ENCODE data around the gene NSMCE3.

The NSMCE3 gene

DNA sequence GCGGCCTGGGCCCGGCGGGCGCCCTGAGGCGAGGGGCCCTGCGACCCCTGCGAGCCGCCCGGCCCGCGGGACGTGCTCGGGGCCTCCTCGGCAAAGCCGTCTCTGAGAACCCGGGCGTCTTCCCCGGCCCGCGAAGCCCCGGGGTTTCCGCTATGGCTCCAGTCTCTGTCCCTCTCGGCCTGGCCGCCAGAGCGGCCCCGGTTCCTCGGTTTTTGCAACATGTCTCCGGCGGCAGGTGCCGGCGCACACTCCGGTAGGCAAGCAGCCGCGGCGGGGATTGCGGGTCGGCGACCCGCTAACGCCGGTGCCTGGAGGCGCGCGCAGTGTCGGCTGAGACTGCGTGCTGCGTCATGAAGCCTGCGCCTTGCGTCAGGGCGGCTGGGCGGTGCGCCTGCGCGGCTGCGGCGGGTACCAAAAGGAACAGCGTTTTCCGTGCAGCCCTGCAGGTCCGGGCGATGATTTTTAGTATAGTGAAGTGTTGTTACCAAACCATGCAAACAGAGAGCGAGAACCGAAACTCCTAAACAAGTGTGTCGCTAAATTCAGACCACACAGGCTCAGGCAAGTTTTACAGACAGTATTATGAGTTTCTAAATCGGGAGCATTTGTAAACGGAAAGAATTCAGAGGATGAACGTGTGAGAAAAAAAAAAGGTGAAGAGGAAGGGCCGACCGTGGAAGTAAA is at the start of gene NSMCE3:
NSMCE3 (minus strand) TSS at position 338 of the 684 bp plus-strand sequence; CDS start at position 221, 117 bp downstream.
- DNase-seq (ENCODE audit: low spot score): peak; percentile 92

DNA sequence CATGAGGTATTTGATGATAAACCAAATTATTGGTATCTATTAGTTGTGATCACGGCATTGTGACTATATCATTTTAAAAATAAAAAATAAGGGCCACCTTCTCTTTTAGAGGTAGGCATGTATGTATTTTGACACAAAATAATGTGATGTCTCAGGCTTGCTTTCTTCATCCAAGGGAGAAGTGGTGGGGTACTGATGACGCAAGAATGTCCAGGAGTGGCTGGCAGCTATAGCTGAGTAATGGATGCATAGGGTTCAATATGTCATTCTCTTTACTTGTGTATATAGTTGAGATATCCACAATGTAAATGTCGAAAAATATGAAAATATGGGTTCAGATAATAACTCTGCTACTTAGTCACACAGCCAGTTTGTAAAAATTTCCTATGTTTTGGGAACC is 46.8 kb upstream of the NSMCE3 start:
- no peak for DNase-seq (ENCODE audit: low spot score)

- no peak for DNase-seq (ENCODE audit: low spot score)
Observed at GRCh38 chr15:29312387-29312786, 42.8 kb upstream of the NSMCE3 start.

DNA sequence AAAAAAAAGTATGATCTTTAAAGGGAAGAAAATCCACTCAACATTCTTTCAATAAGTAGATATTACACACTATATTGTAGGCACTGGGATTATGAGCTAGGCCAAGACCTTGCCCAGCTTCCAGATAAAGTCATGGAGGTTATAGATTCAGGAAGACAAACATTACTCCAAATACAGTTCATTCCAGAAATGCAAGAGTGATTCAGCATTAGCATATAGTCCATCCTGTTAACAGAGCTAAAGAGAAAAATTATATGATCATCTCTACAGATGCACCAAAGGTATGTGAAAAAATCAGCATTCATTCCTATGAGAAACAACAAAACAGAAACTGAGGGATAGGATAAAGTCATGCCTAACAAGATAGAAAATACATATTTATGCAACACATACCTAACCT is 42.1 kb upstream of the NSMCE3 start:
- no peak for DNase-seq (ENCODE audit: low spot score)

- no peak for DNase-seq (ENCODE audit: low spot score)
Observed at GRCh38 chr15:29309139-29309538, 39.5 kb upstream of the NSMCE3 start.

DNA sequence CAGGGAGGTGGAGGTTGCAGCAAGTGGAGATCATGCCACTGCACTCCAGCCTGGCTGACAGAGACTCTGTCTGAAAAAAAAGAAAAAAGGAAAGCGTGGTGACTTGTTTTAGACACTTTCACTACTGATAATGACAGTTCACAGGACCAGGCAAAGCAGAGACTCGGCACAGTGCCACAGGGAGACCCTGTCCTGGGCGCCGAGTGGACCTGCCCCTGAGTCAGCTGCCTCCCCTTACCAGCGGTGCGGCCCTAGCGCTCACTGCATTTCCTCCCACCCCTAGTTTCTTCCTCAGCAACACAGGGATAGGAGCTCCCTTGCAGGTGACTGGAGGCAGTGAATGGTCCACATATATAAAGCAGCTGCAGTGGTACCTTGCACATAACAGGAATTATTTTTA is 38.7 kb upstream of the NSMCE3 start:
- no peak for DNase-seq (ENCODE audit: low spot score)

- no peak for DNase-seq (ENCODE audit: low spot score)
Observed at GRCh38 chr15:29305556-29305955, 35.9 kb upstream of the NSMCE3 start.

DNA sequence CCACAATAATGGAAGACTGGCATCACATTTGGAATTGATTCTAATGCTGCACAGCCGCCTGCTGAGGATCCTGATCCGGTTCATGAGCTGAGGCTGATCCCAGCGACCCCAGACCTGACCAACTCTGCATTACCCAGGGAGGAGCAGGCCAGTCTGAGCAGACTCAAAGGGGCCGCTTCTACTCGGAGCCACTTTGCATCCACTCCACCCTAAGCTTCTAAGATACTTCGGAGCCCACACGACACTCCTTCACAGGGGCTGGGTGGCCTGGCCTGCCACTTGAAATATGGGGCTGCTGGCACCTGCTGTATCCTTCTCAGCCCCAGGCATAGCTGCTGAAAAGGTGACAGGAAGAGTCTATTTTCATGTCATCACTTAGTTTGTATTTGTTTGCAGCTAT is 33.2 kb upstream of the NSMCE3 start:
- DNase-seq (ENCODE audit: low spot score): no peak

- DNase-seq (ENCODE audit: low spot score): no peak
Observed at GRCh38 chr15:29299784-29300183, 30.2 kb upstream of the NSMCE3 start.

- DNase-seq (ENCODE audit: low spot score): no peak
Observed at GRCh38 chr15:29299331-29299730, 29.7 kb upstream of the NSMCE3 start.

- no peak for DNase-seq (ENCODE audit: low spot score)
Observed at GRCh38 chr15:29294732-29295325, 25.2 kb upstream of the NSMCE3 start.

DNA sequence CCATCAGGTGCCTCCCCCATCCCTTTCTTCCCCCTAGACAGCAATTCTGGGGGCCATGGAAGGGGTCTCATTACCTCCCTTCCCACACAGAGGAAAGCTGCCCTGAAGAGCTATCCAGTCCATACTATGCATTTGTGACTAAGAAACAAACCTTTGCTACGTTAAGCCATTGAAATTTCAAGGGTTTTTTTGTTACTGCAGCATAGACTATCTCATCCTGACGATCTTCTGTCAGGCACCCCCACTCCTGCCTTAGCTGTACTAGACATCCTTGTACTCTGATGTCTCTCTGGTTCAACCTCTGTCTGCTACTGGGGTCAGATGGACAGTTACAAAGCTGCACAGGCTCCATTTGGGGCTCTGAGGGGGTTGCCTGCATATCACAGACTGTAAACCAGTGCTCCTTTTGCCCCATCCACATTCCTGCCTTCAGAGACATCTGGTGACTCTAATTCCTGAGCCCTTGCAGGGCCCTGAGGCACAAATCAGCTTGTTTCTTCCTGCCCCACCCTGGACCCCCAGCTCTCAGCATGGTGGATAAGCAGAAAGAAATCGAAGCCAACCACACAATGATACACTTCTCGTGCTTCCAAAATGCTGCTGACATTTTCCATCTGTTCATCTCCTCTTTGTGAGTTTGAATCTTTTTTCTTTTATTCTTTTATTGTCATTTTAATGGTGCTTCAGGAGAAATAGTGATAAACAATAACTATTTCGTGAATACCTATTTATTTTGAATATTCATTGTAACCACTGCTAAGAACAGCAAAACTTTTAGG is 21.6 kb upstream of the NSMCE3 start:
- DNase-seq (ENCODE audit: low spot score): no peak

GRCh38 chr15:29289173-29289572 is 19.6 kb upstream of the NSMCE3 start:
- DNase-seq (ENCODE audit: low spot score): no peak

- DNase-seq (ENCODE audit: low spot score): no peak
Observed at GRCh38 chr15:29285386-29285785, 15.8 kb upstream of the NSMCE3 start.

GRCh38 chr15:29283381-29283780 is 13.8 kb upstream of the NSMCE3 start:
- no peak for DNase-seq (ENCODE audit: low spot score)

- no peak for DNase-seq (ENCODE audit: low spot score)
Observed at GRCh38 chr15:29280514-29280913, 10.9 kb upstream of the NSMCE3 start.

DNA sequence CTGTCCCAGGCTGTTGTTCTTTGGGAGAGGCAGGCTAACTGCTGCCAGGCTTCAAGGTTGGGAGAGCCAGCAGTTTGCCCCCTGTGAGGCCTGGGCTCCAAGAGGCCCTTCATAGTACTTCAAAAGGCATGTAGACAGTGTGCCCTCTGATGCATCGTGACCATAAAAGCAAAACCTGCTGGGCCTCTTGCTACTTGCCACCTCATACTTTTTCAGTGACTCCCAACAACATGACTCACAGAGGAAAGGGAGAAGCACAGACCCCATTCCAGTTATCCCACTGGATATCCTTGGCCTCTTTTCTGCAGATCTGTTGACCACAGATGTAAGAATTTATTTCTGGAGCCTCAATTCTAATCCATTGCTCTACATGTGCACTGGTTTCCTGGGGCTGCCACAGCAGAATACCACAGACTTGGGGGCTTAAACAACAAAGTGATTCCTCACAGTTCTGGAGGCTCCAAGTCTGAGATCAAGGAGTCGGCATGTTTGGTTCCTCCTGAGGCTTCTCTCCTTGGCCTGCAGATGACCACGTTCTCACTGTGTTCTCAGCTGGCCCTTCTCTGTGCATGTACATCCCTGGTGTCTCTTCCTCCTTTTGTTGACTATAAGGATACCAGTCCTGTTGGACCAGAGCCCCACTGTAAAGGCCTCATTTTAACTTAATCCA is 8.9 kb upstream of the NSMCE3 start:
- DNase-seq (ENCODE audit: low spot score): no peak

- DNase-seq (ENCODE audit: low spot score): no peak
Observed at GRCh38 chr15:29276366-29276765, 6.7 kb upstream of the NSMCE3 start.

- DNase-seq (ENCODE audit: low spot score): no peak
Observed at GRCh38 chr15:29275855-29276254, 6.2 kb upstream of the NSMCE3 start.

DNA sequence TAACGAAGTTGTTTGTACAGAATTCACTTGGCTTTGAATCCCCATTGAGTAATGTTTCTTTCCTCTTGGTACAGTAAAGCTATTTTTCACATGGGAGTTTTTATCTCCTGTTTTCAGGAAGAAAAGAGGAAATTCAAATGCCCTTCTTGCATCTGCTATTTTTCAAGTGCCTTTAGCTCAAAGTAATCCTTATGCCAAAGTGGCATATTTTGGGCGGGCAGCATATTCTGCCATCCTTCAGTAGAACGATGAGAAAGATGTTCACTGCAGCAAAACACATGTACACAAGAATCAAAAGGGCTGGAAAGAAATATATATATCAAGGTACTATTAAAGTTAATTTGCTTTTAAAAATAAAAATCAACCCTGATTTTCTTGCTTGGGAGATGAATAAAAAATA is 5.3 kb upstream of the NSMCE3 start:
- no peak for DNase-seq (ENCODE audit: low spot score)

DNA sequence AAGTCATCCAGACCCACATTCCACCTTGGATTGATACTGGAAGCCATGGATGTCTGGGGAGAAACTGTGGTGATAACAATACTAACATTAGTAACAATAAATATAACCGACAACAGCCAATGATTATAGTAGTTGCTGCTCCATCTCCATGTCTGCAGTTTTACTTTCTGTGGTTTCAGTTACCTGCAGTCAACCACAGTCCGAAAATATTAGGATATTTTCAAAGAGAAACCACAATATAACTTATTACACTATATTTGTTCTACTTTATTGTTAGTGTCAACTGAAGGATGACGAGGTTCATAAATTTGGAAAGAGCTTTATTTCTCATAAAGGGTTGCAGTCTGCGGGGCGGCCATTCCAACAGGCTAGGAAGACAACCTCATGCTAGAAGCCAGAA is 2.6 kb upstream of the NSMCE3 start:
- no peak for DNase-seq (ENCODE audit: low spot score)

DNA sequence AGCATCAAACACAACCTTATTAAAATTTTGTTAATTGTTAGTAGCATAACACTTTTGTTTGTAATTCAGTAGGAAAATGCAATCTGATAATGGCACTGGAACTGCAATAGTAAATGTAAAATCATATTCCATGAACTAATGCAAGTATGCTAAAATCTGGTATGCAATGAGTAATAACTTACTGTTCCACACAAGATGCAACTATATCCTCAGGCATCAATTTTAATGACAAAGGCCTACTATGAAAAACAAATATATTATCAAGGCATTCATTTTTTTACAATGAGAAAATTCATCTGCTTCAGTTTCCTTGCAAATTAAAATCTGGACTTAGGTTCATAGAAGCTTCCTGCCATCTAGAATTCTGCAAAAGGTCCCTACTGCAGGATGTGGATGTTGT is 1.4 kb upstream of the NSMCE3 start:
- DNase-seq (ENCODE audit: low spot score): no peak

All from left forelimb (tissue), 1 donor.